GM19372 (cell line): Measurements from ENCODE around the gene MTF1.
"Not testable (repeated sequence)": the region's sequence is repeated elsewhere in the genome, so short reads cannot be mapped to it uniquely, and the experiment has no call there.

Experiments
- ATAC-seq: cut with Tn5 transposase; IDR thresholded peaks from one replicate; pipeline ENCODE4 v1.9.1; 2021; ENCODE audit warnings: mild to moderate bottlenecking, low read depth, moderate library complexity; ENCODE audit not compliant: unreplicated experiment

The MTF1 gene

GRCh38 chr1:37859507-37860345 lies at the start of gene MTF1:
Gene MTF1 (minus strand): TSS chr1:37859592. CDS start chr1:37857658, 1,934 bp downstream.
- peak; percentile 95 for ATAC-seq

GRCh38 chr1:37908531-37908930 lies 49.1 kb upstream of the MTF1 start:
- not testable (repeated sequence) for ATAC-seq

GRCh38 chr1:37907416-37908125 lies 48.2 kb upstream of the MTF1 start:
- ATAC-seq: not testable (repeated sequence)

GRCh38 chr1:37906591-37906990 lies 47.2 kb upstream of the MTF1 start:
- ATAC-seq: not testable (repeated sequence)

GRCh38 chr1:37905727-37906126 lies 46.3 kb upstream of the MTF1 start:
- ATAC-seq: no peak

GRCh38 chr1:37903921-37904320 lies 44.5 kb upstream of the MTF1 start:
- not testable (repeated sequence) for ATAC-seq

GRCh38 chr1:37902983-37903382 lies 43.6 kb upstream of the MTF1 start:
- no peak for ATAC-seq

- ATAC-seq: no peak
Measured at GRCh38 chr1:37901893-37902225, 42.5 kb upstream of the MTF1 start.

- ATAC-seq: peak; percentile 79
Measured at GRCh38 chr1:37901191-37901892, 42.0 kb upstream of the MTF1 start.

- ATAC-seq: not testable (repeated sequence)
Measured at GRCh38 chr1:37897563-37897962, 38.2 kb upstream of the MTF1 start.

- no peak for ATAC-seq
Measured at GRCh38 chr1:37893673-37894072, 34.3 kb upstream of the MTF1 start.

- no peak for ATAC-seq
Measured at GRCh38 chr1:37892151-37893047, 33.0 kb upstream of the MTF1 start.

- ATAC-seq: no peak
Measured at GRCh38 chr1:37890378-37891014, 31.1 kb upstream of the MTF1 start.

- ATAC-seq: no peak
Measured at GRCh38 chr1:37888022-37888700, 28.8 kb upstream of the MTF1 start.

GRCh38 chr1:37884145-37884544 lies 24.8 kb upstream of the MTF1 start:
- no peak for ATAC-seq

- no peak for ATAC-seq
Measured at GRCh38 chr1:37883671-37884070, 24.3 kb upstream of the MTF1 start.

- no peak for ATAC-seq
Measured at GRCh38 chr1:37879865-37880264, 20.5 kb upstream of the MTF1 start.

GRCh38 chr1:37878071-37878470 lies 18.7 kb upstream of the MTF1 start:
- ATAC-seq: no peak

- ATAC-seq: no peak
Measured at GRCh38 chr1:37875833-37876232, 16.4 kb upstream of the MTF1 start.
